Heart left ventricle (tissue), 13 donors: ENCODE measurements around the gene TOPAZ1.

ENCODE experiments used
- POLR2A ChIP-seq, 2 donors: fragments of 450-650 bp; IDR thresholded peaks; one replicate each; pipeline ENCODE4 v1.6.1; 2017; ENCODE audit warnings: antibody characterized with exemption in 2 of 2, mild to moderate bottlenecking in 2 of 2, moderate library complexity in 2 of 2
- TF ChIP-seq, protein P1 (sequence below), 12 donors: fragments of 200-600 bp; sonication (generic) in 4 of 12; IDR thresholded peaks; one replicate each; pipeline versions ENCODE4 v1.5.0 to v1.8.0; 2018 to 2022; ENCODE audit warnings: antibody characterized with exemption in 12 of 12, mild to moderate bottlenecking in 5 of 12
- donor health status: ischemic (EF 13 %, LVEDD 7.1; RV severe dilation, severe dysfunction).
- donor health status: DM: no; HTN: yes; CAD: no.
- donor health status: DM: no; HTN: no; CAD: no.
- donor health status: ischemic (EF 25% LVEDD 6.9; RV normal size, moderate dysfunction).
- donor health status: ischemic (EF 25% LVEDD 5.7; RV mildly dilated, moderate dysfunction).
- donor health status: ischemic (EF 35%, LVEDD 5.7; RV mildly dilated, moderate dysfunction).
- donor health status: nonischemic (EF 11% LVEDD 7.7; RV severe dilation, severe dysfunction).
- donor health status: DM: yes; HTN: yes; CAD: no.
- donor health status: PGD.
- donor health status: ischemic (EF 29% LVEDD 5.4; RV normal size, mild dysfunction).
- donor health status: nonischemic (EF 23%, LVEDD 6.1; RV moderate dilation, normal function).

DNA sequence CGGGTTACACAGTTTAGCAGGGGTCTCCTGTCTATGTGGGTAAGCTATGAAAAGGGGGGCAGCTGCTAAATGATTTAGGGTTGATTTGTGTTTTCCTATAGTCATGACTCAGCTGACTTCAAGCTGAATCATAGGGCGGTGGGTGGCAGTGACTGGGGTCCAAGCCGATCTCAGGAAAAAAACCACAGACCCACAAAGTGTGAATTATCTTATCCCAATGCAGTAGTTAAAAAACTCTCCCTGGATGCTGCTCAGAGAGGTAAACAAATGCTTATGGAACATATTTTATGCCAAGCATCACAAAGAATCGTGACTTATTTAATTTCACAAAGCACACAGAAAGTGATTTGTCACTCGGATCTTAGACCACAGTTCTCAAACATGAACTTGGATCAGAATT, 18.4 kb upstream of the TOPAZ1 start:
- TF ChIP-seq, protein P1, sequence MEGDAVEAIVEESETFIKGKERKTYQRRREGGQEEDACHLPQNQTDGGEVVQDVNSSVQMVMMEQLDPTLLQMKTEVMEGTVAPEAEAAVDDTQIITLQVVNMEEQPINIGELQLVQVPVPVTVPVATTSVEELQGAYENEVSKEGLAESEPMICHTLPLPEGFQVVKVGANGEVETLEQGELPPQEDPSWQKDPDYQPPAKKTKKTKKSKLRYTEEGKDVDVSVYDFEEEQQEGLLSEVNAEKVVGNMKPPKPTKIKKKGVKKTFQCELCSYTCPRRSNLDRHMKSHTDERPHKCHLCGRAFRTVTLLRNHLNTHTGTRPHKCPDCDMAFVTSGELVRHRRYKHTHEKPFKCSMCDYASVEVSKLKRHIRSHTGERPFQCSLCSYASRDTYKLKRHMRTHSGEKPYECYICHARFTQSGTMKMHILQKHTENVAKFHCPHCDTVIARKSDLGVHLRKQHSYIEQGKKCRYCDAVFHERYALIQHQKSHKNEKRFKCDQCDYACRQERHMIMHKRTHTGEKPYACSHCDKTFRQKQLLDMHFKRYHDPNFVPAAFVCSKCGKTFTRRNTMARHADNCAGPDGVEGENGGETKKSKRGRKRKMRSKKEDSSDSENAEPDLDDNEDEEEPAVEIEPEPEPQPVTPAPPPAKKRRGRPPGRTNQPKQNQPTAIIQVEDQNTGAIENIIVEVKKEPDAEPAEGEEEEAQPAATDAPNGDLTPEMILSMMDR (IDR thresholded peaks at IDR 0.05), result no peak
- TF ChIP-seq POLR2A (IDR thresholded peaks at IDR 0.05), result no peak
